ENCODE measurements around the gene FARS2. TPM values are rescaled to one million over a fixed set of nuclear protein-coding genes. Genes with fewer than 3 reads are reported as not detected.

Gene FARS2
- total RNA-seq, 1 experiment from 2014 or later: 13.8 TPM

DNA sequence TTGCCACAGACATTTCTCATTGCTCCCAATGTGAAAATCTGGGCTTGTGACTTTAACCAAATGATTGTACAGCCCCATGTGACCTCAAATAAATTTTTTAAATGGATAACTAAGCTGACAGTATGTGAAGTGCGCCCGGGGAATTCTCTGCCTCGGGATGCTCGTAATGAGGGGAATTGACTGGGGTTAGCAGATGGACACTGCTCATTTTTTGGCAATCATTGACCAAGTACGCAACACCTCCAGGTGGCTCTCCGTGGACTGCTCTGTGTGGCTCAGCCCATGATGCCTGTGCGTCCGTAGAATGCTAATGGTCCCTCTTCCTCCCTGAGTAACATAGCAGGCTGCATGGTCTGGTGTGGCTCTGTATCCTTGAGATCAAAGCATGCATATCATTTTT is 42.4 kb downstream of the FARS2 start:
- Histone ChIP-seq H3K9me2 (ENCODE audit: insufficient read depth) (no peaks in the 10 kb centered on the region), H3K27ac (ENCODE audit: low read depth, low read length) (no peak overlapping the region), H3K9me3 (ENCODE audit: control insufficient read depth in 1 of 2, insufficient read depth in 1 of 2, low read depth in 1 of 2, low read length in 2 of 2) (no peaks in the 10 kb centered on the region), H4K20me1 (ENCODE audit: insufficient read depth) (no peaks in the 10 kb centered on the region), H3K79me2 (ENCODE audit: insufficient read depth, low read length) (no peaks in the 10 kb centered on the region; the same call in 1 of the 2 replicates), H3K36me3 (ENCODE audit: control insufficient read depth in 1 of 2, insufficient read depth in 2 of 2, low read length in 2 of 2) (no peaks in the 10 kb centered on the region), H3K27me3 (ENCODE audit: insufficient read depth, low read length) (no peaks in the 10 kb centered on the region), H3K4me3 (replicated peaks in 1 of 2; ENCODE audit: low read depth in 1 of 2, low read length in 2 of 2) (no peak overlapping the region), H3K4me2 (ENCODE audit: low read length) (peak overlapping the region; percentile 9; the same call in 1 of the 2 replicates), H3K4me1 (ENCODE audit: control insufficient read depth in 1 of 2, insufficient read depth in 2 of 2, low read length in 2 of 2) (peaks cover 0 to 6% of the 10 kb centered on the region in 2 experiments; a peak in 1 of 4 replicates), H2AFZ (ENCODE audit: low read depth, low read length, poor library complexity, severe bottlenecking) (no peak overlapping the region), H3K9ac (ENCODE audit: low read length) (no peak overlapping the region)
- ChIA-PET CTCF (interaction anchor here (0.8 to 3.2 kb wide), 7 partner anchors 8 to 160 kb away, joined by 3 to 26 read pairs (median 3); no protein-coding TSS in a partner anchor), RAD21 (ENCODE audit: low non-redundant PET in 1 of 2, low total read pairs in 2 of 2, uncharacterized antibody in 2 of 2, unreplicated experiment in 2 of 2) (interaction anchor here in 1 of 2 experiments (0.9 kb wide), 1 partner anchor 160 kb away, joined by 3 read pairs; no protein-coding TSS in a partner anchor), POLR2A (no interaction called here)
- DNase-seq (ENCODE audit: low read depth, low spot score) (no peak), ATAC-seq (no peak)
- intact Hi-C loops (cut with micrococcal nuclease): loop anchor here (1.0 to 2.0 kb wide), 3 partner anchors 88 to 247 kb away; no protein-coding TSS in a partner anchor
- TF ChIP-seq FOSL1 (IDR thresholded peaks at IDR 0.05; ENCODE audit: low read depth) (no peak), ATF3 (IDR thresholded peaks at IDR 0.05) (no peak), REST (IDR thresholded peaks at IDR 0.05; ENCODE audit: low read depth) (no peak), SP1 (IDR thresholded peaks at IDR 0.05; ENCODE audit: low read depth) (no peak), EGR1 (IDR thresholded peaks at IDR 0.05; ENCODE audit: low read depth) (no peak), EZH2 (IDR thresholded peaks at IDR 0.05) (no peak), MAX (IDR thresholded peaks at IDR 0.05) (no peak), CBX3 (IDR thresholded peaks at IDR 0.05; ENCODE audit: low read depth) (no peak), ELF1 (IDR thresholded peaks at IDR 0.05; ENCODE audit: borderline replicate concordance, low read depth) (no peak), SRF (IDR thresholded peaks at IDR 0.05; ENCODE audit: low read depth) (no peak), ZBTB33 (IDR thresholded peaks at IDR 0.05; ENCODE audit: extremely low read depth, insufficient replicate concordance, low read length) (no peak), TCF7L2 (IDR thresholded peaks at IDR 0.05; ENCODE audit: borderline replicate concordance, extremely low read depth, insufficient read depth, insufficient read length) (no peak), EZH2phosphoT487 (IDR thresholded peaks at IDR 0.05; ENCODE audit: borderline replicate concordance) (no peak), POLR2AphosphoS5 (IDR thresholded peaks at IDR 0.05; ENCODE audit: low read depth, low read length) (no peak)
- BruUV-seq (replicated peaks): no TSS peak

Measured in HCT116 (cell line).